ENCODE results near the gene ATG16L1.

Gene ATG16L1

GRCh38 chr2:233240897-233241296 is 10.6 kb upstream of the ATG16L1 start:
- TF ChIP-seq GATA2 (IDR thresholded peaks at IDR 0.05; ENCODE audit: low read depth, low read length) = no peak
- no peak for TF ChIP-seq GATA3 (IDR thresholded peaks at IDR 0.05; ENCODE audit: low read depth, low read length)

GRCh38 chr2:233241803-233242202 is 9.7 kb upstream of the ATG16L1 start:
- TF ChIP-seq GATA2 (IDR thresholded peaks at IDR 0.05; ENCODE audit: low read depth, low read length) = no peak
- TF ChIP-seq GATA3 (IDR thresholded peaks at IDR 0.05; ENCODE audit: low read depth, low read length) = no peak

- TF ChIP-seq GATA3 (IDR thresholded peaks at IDR 0.05; ENCODE audit: low read depth, low read length) (no peak), GATA2 (IDR thresholded peaks at IDR 0.05; ENCODE audit: low read depth, low read length) (no peak)
These were observed 9.1 kb upstream of the ATG16L1 start for GRCh38 chr2:233242231-233242927.

GRCh38 chr2:233243348-233243747 is 8.1 kb upstream of the ATG16L1 start:
- TF ChIP-seq GATA3 (IDR thresholded peaks at IDR 0.05; ENCODE audit: low read depth, low read length) (no peak), GATA2 (IDR thresholded peaks at IDR 0.05; ENCODE audit: low read depth, low read length) (no peak)

GRCh38 chr2:233244818-233245217 is 6.7 kb upstream of the ATG16L1 start:
- TF ChIP-seq GATA3 (IDR thresholded peaks at IDR 0.05; ENCODE audit: low read depth, low read length) (no peak), GATA2 (IDR thresholded peaks at IDR 0.05; ENCODE audit: low read depth, low read length) (no peak)

GRCh38 chr2:233245406-233245805 is 6.1 kb upstream of the ATG16L1 start:
- TF ChIP-seq GATA3 (IDR thresholded peaks at IDR 0.05; ENCODE audit: low read depth, low read length) (no peak), GATA2 (IDR thresholded peaks at IDR 0.05; ENCODE audit: low read depth, low read length) (no peak)

GRCh38 chr2:233247116-233247515 is 4.4 kb upstream of the ATG16L1 start:
- TF ChIP-seq GATA3 (IDR thresholded peaks at IDR 0.05; ENCODE audit: low read depth, low read length) (no peak), GATA2 (IDR thresholded peaks at IDR 0.05; ENCODE audit: low read depth, low read length) (no peak)

- no peak for TF ChIP-seq GATA3 (IDR thresholded peaks at IDR 0.05; ENCODE audit: low read depth, low read length)
- TF ChIP-seq GATA2 (IDR thresholded peaks at IDR 0.05; ENCODE audit: low read depth, low read length) = no peak
These were observed 3.7 kb upstream of the ATG16L1 start for GRCh38 chr2:233247744-233248143.

GRCh38 chr2:233248999-233249398 is 2.5 kb upstream of the ATG16L1 start:
- TF ChIP-seq GATA2 (IDR thresholded peaks at IDR 0.05; ENCODE audit: low read depth, low read length) = no peak
- TF ChIP-seq GATA3 (IDR thresholded peaks at IDR 0.05; ENCODE audit: low read depth, low read length) = no peak

- TF ChIP-seq GATA2 (IDR thresholded peaks at IDR 0.05; ENCODE audit: low read depth, low read length) (no peak), GATA3 (IDR thresholded peaks at IDR 0.05; ENCODE audit: low read depth, low read length) (no peak)
These were observed 905 bp upstream of the ATG16L1 start for GRCh38 chr2:233250568-233250967.

GRCh38 chr2:233250985-233251305 is 528 bp upstream of the ATG16L1 start:
- TF ChIP-seq GATA2 (IDR thresholded peaks at IDR 0.05; ENCODE audit: low read depth, low read length) (no peak), GATA3 (IDR thresholded peaks at IDR 0.05; ENCODE audit: low read depth, low read length) (no peak)

GRCh38 chr2:233252227-233252626 is 754 bp downstream of the ATG16L1 start:
- TF ChIP-seq GATA3 (IDR thresholded peaks at IDR 0.05; ENCODE audit: low read depth, low read length) (no peak), GATA2 (IDR thresholded peaks at IDR 0.05; ENCODE audit: low read depth, low read length) (no peak)

- TF ChIP-seq GATA2 (IDR thresholded peaks at IDR 0.05; ENCODE audit: low read depth, low read length) = no peak
- TF ChIP-seq GATA3 (IDR thresholded peaks at IDR 0.05; ENCODE audit: low read depth, low read length) = no peak
These were observed 3.7 kb downstream of the ATG16L1 start for GRCh38 chr2:233255151-233255550.

- TF ChIP-seq GATA2 (IDR thresholded peaks at IDR 0.05; ENCODE audit: low read depth, low read length) = no peak
- TF ChIP-seq GATA3 (IDR thresholded peaks at IDR 0.05; ENCODE audit: low read depth, low read length) = no peak
These were observed 4.6 kb downstream of the ATG16L1 start for GRCh38 chr2:233256048-233256447.

- no peak for TF ChIP-seq GATA3 (IDR thresholded peaks at IDR 0.05; ENCODE audit: low read depth, low read length)
- TF ChIP-seq GATA2 (IDR thresholded peaks at IDR 0.05; ENCODE audit: low read depth, low read length) = no peak
These were observed 6.7 kb downstream of the ATG16L1 start for GRCh38 chr2:233258211-233258610.

GRCh38 chr2:233259730-233260129 is 8.3 kb downstream of the ATG16L1 start:
- no peak for TF ChIP-seq GATA3 (IDR thresholded peaks at IDR 0.05; ENCODE audit: low read depth, low read length)
